Stimulated activated naive CD8-positive, alpha-beta T cell treated with anti-CD3 and anti-CD28 coated beads, Interleukin-15, Interleukin-2, amounts not matched to agents 100 ng/mL and 50 ng/mL, for 24 hours (primary cell): ENCODE measurements around the gene TMEM191C.
"Not testable (repeated sequence)": the region's sequence is repeated elsewhere in the genome, so short reads cannot be mapped to it uniquely, and the experiment has no call there.

Experiments used
- H3K27ac Mint-ChIP-seq: one replicate; pipeline ENCODE4 v1.8.0; 2021; ENCODE audit warnings: mild to moderate bottlenecking, mixed read lengths
- H3K27me3 Mint-ChIP-seq: one replicate; pipeline ENCODE4 v1.8.0; 2021; ENCODE audit warnings: mixed read lengths
- H3K36me3 Mint-ChIP-seq: one replicate; pipeline ENCODE4 v1.8.0; 2021; ENCODE audit warnings: low read depth, mixed read lengths
- H3K4me1 Mint-ChIP-seq: one replicate; pipeline ENCODE4 v1.8.0; 2021; ENCODE audit warnings: low read depth, mixed read lengths
- H3K4me3 Mint-ChIP-seq: one replicate; pipeline ENCODE4 v1.8.0; 2021; ENCODE audit warnings: mild to moderate bottlenecking, mixed read lengths
- H3K9me3 Mint-ChIP-seq: one replicate; pipeline ENCODE4 v1.8.0; 2021; ENCODE audit warnings: mixed read lengths

The TMEM191C gene

DNA sequence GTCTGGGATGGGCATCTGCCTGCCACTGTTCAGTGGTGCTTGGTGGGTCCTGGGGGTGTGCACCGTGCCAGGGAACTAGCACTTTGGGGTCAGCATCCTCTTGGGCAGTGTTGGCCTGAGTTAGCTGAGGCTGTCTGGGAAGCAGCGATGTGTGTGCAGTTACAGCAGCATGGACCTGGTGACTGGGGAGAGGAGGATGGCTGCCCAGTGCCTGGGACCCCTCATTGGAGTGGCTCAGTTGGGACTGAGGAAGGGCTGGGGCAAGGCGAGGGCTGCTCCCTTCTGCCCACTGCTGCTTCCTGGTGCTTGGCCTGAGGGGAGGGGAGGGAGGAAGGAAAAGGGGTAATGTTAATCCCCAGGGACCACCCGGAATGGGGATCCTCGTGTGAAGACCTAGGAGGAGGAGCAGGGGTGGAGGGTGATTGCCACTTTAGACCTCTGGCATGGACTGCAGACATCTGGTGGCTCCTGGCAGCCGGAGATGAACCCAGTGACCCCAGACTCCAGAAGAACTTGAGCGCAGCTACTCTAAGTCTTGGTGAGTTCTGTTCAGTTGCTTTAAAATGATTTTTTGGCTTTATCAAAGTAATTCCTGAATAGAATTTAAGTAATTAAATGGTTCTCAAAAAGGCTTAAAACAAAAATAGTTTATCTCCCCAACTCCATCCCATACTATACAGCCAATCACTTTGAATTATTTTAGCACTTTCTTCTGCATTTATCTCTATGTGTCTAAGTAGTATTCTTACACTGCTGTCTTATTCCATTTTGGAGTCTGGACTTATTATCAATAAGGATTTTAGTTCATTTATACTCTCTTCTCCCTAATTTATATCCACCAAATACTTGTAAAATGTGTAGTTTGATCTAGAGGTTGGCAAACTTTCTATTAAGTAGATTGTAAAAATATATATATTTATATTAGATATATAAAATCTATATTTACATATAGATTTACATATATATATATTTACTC is 15.4 kb upstream of the TMEM191C start:
- no peak overlapping the region for H3K27ac Mint-ChIP-seq
- H3K36me3 Mint-ChIP-seq = peaks cover 5% of the 10 kb centered on the region
- H3K4me3 Mint-ChIP-seq = no peak overlapping the region
- no peaks in the 10 kb centered on the region for H3K4me1 Mint-ChIP-seq
- no peaks in the 10 kb centered on the region for H3K27me3 Mint-ChIP-seq
- no peaks in the 10 kb centered on the region for H3K9me3 Mint-ChIP-seq

DNA sequence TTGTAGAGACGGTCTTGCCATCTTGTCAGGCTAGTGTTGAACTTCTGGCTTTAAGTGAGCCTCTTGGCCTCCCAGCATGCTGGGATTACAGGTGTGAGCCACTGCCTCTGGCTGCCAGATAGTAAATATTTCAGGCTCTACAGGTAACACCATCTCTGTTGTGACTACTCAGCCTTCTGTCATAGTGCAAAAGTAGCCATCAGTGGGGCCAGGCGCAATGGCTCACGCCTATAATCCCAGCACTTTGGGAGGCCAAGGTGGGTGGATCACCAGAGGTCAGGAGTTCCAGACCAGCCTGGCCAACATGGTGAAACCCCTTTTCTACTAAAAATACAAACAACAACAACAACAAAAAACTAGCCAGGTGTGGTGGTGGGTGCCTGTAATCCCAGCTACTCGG is 14.5 kb upstream of the TMEM191C start:
- H3K9me3 Mint-ChIP-seq, H3K27ac Mint-ChIP-seq, H3K36me3 Mint-ChIP-seq, H3K4me1 Mint-ChIP-seq, H3K4me3 Mint-ChIP-seq, H3K27me3 Mint-ChIP-seq: not testable (repeated sequence)

DNA sequence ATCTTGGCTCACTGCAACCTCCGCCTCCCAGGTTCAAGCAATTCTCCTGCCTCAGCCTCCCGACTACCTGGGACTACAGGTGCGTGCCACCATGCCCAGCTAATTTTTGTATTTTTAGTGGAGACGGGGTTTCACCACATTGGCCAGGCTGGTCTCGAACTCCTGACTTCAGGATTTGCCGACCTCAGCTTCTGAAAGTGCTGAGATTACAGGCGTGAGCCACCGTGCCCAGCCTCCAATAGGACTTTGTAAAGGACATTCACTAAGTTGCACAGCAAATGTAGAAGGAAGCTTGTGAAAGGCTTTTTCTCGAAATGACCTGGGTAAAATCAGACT is 12.2 kb upstream of the TMEM191C start:
- not testable (repeated sequence) for H3K4me3 Mint-ChIP-seq, H3K36me3 Mint-ChIP-seq, H3K4me1 Mint-ChIP-seq, H3K27ac Mint-ChIP-seq, H3K9me3 Mint-ChIP-seq, H3K27me3 Mint-ChIP-seq

DNA sequence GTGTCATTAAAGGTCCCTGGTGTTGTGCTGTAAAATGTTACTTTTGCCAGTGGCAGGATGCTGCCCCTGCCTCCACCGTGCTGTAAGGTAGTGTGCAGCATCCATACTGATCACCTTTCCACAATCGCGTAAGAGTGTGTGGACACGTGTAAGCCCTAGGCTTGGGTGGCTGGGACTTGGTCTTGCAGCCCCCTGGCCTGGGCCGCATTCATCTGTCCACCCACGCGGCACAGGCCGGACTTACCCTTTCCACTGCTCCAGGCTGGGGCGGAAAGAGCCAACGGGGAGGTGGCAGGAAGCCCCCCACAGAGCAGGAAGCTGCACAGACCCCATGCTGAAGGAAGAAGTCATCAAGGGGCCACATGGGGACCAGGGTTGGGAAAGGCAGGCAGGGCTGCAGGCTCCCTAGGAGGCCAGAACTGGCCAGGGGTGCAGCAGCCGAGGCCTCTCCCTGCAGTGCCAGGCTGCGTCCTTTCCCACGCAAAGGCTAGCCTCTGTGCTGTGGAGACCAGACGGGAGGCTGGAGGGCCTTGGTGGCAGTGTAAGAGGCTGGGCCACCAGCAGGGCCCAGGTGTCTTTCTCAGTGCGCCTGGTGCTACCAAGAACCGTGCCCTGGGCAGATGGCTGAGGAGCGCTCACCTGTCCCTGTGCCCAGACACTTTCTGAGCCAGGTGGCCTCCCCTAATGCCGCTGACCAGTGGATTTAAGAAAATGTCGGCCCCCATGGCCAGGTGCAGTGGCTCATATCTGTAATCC is 11.7 kb upstream of the TMEM191C start:
- Mint-ChIP-seq H3K36me3 (no peaks in the 10 kb centered on the region), H3K4me3 (no peak overlapping the region), H3K27me3 (no peaks in the 10 kb centered on the region), H3K4me1 (no peaks in the 10 kb centered on the region), H3K27ac (no peak overlapping the region), H3K9me3 (no peaks in the 10 kb centered on the region)

DNA sequence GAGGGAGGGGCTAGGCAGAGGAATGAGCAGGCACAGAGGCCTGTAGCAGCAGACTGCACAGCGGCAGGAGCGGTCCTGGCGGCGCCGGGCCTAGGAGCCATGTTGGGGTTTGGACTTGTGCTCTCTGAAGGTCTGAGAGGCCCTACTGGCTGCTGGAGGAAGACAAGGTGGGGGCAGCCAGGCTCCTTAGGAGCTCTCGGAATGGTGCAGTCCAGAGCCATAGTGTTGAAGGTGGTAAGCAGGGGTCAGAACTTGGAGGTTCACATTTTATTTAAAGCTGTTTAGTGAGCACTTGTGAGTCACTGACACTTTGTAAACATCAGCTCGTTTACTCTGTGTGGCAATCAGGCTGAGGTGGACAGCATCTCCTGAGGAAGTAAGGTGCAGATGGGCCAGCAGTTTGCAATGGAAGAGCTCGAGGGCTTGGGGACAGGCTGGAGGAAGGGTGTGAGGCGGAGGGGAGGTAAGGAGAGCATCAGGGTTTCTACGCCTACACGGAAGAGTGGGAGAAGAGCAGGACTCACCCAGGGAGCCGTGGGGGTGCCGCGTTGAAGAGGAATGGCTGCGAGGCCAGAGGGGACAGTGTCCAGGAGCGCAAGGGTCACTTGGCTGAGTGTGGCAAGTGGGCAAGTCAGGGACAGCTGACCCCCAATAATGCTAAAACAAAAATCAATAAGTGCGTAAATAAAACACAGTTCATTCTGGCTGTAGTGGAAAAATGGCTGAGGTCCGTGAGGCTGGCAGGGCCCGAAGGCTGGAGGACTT is 10.0 kb upstream of the TMEM191C start:
- Mint-ChIP-seq H3K4me1 (no peaks in the 10 kb centered on the region), H3K27me3 (no peaks in the 10 kb centered on the region), H3K27ac (no peak overlapping the region), H3K4me3 (no peak overlapping the region), H3K9me3 (no peaks in the 10 kb centered on the region), H3K36me3 (no peaks in the 10 kb centered on the region)

DNA sequence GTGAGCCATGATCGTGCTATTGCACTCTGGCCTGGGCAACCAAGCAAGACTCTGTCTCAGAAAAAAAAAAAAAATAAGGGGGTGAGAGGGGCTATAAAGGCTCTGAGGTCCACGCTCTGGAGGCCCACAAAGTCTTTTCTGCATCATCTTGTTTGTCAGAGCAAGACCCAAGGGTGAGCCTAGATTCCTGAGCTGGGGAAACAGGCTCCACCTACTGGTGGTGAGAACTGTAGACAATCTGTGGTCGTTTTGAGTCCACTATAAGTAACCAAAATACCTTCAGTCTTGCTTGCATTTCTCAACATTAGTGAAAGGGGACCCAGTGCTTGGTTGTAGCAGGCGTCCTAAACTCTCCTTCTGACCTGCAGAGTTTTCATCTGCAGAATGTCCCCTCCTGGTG is 4.5 kb upstream of the TMEM191C start:
- not testable (repeated sequence) for H3K9me3 Mint-ChIP-seq, H3K27ac Mint-ChIP-seq, H3K4me3 Mint-ChIP-seq, H3K27me3 Mint-ChIP-seq, H3K36me3 Mint-ChIP-seq, H3K4me1 Mint-ChIP-seq

DNA sequence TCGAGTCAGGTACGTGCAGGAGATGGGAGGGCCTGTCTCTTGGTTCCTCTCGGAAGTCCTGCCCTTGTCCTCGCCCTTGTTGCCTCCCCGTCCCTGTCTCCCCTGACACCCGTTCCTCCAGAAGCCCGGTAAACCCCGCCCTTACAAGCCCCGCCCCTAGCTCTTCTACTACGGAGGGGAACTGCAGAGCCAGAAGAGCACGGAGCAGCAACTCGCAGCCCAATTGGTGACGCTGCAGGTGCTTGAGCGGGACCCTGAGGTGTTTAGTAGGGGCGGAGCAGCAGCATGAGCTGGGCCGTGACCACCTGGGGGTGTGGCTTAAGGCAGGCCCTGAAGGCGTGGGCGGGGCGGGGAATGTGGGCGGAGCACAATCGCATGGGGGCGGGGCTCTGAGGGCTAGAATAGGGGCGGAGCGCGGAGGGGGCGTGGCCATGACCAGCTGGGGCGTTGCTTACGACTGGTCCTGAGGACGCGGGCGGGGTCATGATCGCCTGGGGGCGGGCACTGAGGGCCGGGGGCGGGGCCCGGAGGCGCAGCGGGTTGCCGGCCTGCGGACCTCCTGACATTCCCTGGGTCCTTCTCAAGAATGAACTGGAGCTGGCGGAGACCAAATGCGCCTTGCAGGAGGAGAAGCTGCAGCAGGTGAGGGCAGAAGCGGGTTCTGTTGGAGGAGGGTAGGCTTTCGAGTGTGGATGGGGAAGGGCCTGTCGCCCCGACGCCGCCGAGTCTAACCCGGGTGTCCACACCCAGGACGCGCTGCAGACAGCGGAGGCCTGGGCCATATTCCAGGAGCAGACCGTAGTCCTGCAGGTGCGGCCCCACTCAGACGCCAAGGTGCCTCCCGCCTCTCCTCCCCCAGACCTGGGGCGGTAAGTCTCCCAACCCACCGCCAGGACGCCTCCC is 1.3 kb downstream of the TMEM191C start:
- not testable (repeated sequence) for H3K36me3 Mint-ChIP-seq, H3K9me3 Mint-ChIP-seq, H3K4me1 Mint-ChIP-seq, H3K27me3 Mint-ChIP-seq
- H3K4me3 Mint-ChIP-seq = peak overlapping the region; percentile 75
- H3K27ac Mint-ChIP-seq = peak overlapping the region; percentile 74

DNA sequence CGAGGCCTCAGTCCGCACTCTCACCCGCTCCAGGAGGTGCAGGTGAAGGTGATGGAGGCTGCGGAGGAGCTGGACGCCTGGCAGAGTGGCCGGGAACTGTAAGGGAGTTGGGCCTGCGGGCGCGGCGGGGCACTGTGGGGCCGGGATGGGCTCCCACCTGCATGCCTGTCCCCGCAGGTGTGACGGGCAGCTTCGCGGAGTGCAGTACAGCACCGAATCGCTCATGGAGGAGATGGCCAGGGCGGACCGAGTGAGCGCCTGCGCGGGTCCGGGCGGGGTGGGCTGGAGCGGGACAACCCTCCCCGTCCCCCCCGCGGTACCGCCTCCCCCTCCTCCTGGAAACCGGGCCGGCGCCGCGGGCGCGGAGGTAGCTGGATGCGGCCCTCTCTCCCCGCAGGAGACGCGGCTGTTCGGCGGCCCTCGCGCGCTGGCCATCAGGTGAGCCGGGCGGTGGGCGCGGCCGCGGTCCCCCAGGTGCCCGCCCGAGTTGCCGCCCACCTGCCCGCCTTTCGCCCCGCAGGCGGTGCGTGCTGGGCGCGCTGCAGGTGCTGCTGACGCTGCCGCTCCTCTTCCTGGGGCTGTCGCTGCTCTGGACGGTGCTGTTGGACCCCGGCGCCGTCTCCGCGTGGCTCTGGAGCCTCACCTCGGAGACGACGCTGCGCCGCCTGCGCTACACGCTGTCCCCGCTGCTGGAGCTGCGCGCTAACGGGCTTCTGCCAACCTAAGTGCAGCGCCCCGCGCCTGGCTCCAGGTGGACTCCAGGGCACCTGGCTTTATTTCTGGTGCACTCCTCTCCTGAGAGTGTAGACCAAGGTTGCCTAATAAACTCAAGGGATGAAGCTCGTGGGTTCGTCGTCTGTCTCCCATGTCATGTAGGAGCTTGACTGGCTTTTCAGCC is 2.2 kb downstream of the TMEM191C start:
- H3K36me3 Mint-ChIP-seq, H3K27ac Mint-ChIP-seq, H3K4me1 Mint-ChIP-seq, H3K27me3 Mint-ChIP-seq, H3K4me3 Mint-ChIP-seq, H3K9me3 Mint-ChIP-seq: not testable (repeated sequence)

DNA sequence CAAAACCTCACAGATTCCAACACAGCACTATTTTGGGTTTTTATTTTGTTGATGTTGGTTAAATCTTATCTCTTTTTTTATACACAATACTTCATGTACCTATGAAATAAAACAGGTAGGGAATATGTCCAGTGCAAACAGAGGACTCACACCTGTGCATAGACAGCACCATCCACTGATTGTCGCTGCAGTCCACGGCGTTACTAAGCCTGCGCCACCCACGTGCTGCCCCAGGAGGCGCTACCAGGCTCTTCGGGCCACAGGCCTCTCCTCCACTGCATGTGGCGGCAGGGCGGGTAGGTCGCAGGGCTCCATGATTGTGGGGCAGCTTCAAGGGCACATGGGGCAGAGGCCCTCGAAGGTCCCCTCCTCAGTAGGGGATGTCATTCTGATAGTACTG is 5.8 kb downstream of the TMEM191C start:
- H3K4me3 Mint-ChIP-seq, H3K9me3 Mint-ChIP-seq, H3K27me3 Mint-ChIP-seq, H3K4me1 Mint-ChIP-seq, H3K36me3 Mint-ChIP-seq, H3K27ac Mint-ChIP-seq: not testable (repeated sequence)

DNA sequence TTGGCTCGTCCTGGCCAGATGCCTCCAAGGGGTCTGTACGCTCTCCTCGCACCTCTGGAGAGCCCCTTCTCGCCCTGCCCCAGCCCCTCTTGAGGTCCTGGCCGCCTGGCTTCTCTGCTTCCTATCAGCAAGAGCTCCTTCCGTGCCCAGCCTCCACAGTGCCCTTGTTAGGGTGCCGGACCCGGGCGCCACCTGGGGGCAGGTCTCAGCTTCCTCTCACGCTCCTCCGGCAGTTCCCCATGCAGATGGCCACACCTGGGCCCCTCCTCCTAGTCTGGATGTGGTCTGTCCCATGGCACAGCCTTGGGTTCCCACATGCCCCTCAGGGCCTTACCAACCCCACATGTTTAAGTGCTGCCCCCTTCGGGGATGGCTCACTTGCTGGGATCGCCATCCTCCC is 6.5 kb downstream of the TMEM191C start:
- not testable (repeated sequence) for H3K4me1 Mint-ChIP-seq, H3K27me3 Mint-ChIP-seq, H3K9me3 Mint-ChIP-seq, H3K27ac Mint-ChIP-seq, H3K4me3 Mint-ChIP-seq, H3K36me3 Mint-ChIP-seq

DNA sequence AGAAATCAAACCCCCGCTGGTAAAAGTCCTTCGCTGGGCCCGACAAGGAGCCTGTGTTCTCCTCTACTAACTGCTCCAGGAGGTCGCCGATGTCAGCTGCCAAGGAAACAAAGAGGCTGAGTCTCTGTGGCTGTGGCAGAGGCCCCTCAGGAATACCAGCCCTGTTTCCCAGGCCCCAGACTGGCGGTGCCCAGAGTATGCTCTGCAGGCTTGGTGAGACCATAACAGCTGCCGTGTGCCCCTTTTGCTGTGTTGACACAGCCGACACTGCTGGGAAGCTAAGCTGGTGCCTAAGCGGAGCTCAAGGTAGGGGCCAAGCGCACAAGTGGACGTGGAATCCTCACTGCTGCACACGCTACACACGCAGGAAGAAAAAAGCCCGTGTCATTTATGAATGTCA is 16.9 kb downstream of the TMEM191C start:
- H3K27me3 Mint-ChIP-seq, H3K4me1 Mint-ChIP-seq: not testable (repeated sequence)

DNA sequence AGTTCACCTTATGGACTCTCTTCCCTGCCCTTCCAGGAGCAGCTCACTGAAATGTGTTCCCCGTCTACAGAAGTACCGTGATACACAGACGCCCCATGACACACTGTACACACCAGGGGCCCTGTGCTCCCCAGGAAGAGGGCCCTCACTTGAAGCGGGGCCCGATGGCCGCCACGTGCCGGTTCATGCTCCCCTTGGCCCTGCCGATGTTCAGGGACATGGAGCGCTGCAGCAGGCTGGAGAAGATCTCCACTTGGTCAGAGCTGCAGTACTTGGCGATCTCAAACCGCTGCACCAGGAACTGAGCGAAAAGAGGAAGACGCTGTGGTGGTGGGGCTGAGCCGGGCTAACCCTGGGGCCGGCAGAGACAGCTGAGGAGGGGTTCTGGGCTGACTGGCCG is 20.5 kb downstream of the TMEM191C start:
- H3K4me1 Mint-ChIP-seq, H3K27ac Mint-ChIP-seq, H3K36me3 Mint-ChIP-seq, H3K27me3 Mint-ChIP-seq, H3K4me3 Mint-ChIP-seq, H3K9me3 Mint-ChIP-seq: not testable (repeated sequence)

More for the DNA sequence above, 16.9 kb downstream of the TMEM191C start:
- H3K9me3 Mint-ChIP-seq, H3K27ac Mint-ChIP-seq, H3K36me3 Mint-ChIP-seq, H3K4me3 Mint-ChIP-seq: not testable (repeated sequence)

DNA sequence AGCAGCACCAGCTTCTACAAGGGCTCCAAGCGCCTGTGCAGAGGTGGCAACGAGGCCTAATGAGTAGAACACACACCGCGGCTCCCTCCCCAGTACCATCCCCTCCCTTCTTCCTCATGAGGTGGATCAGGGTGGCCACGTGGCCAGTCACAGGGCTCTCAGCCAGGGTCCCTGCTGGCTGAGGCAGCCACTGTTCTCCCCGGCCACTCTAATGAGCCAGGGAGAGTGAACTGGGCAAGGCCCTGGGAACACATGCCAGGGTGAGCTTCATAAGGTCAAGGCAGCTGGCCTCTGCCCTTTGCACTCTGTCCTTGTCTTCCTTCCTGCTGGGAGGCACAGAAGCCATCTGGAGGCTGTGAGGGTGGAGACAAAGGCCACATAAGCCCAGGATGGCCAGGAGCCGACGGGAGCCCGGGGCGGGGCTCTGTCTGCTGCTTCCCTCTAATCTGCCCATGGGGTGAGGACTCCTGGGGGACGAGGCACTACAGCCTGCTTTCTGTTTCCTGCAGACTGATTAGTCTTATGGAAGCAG is 22.0 kb downstream of the TMEM191C start:
- not testable (repeated sequence) for H3K4me1 Mint-ChIP-seq, H3K4me3 Mint-ChIP-seq, H3K9me3 Mint-ChIP-seq, H3K27ac Mint-ChIP-seq, H3K27me3 Mint-ChIP-seq, H3K36me3 Mint-ChIP-seq

DNA sequence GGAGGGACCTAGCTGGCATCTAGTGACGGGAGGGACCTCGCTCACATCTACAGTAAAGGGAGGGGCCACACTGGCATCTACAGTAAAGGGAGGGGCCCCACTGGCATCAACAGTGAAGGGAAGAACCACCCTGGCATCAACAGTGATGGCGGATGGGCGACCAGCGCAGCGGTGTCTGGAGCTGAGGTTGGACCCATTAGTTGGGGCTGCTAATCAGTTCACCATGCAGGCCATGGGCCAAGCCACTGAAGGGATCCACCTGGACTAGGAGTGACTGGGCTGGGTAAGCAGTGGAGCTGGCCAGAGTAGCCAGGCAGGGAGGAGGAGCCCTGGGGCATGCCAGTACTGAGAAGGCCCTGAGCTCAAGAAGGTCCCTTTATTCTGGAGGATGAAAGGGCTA is 23.4 kb downstream of the TMEM191C start:
- not testable (repeated sequence) for H3K36me3 Mint-ChIP-seq, H3K4me1 Mint-ChIP-seq

More for the DNA sequence above, 23.4 kb downstream of the TMEM191C start:
- H3K4me3 Mint-ChIP-seq, H3K9me3 Mint-ChIP-seq, H3K27ac Mint-ChIP-seq, H3K27me3 Mint-ChIP-seq: not testable (repeated sequence)
